KMS-11 (cell line): ENCODE measurements around the gene SYNE1.

Experiments used
- H2AFZ ChIP-seq: fragments of 200-600 bp; sonication (generic); 2 replicates; pipeline ENCODE4 v1.6.1; 2016; ENCODE audit warnings: antibody characterized with exemption, mixed run types, low read depth
- H3K27ac ChIP-seq: fragments of 200-600 bp; sonication (generic); 2 replicates; pipeline ENCODE4 v1.6.1; 2016; ENCODE audit warnings: mild to moderate bottlenecking, mixed run types
- H3K27me3 ChIP-seq: fragments of 200-600 bp; sonication (generic); 2 replicates; pipeline ENCODE4 v1.6.1; 2017; ENCODE audit warnings: mild to moderate bottlenecking, low read depth, mixed run types, moderate library complexity; ENCODE audit not compliant: insufficient read depth
- H3K36me3 ChIP-seq: fragments of 200-600 bp; sonication (generic); 2 replicates; pipeline ENCODE4 v1.6.1; 2017; ENCODE audit warnings: mild to moderate bottlenecking, mixed run types; ENCODE audit not compliant: insufficient read depth
- H3K4me1 ChIP-seq: fragments of 200-600 bp; sonication (generic); 2 replicates; pipeline ENCODE4 v1.6.1; 2016; ENCODE audit warnings: mild to moderate bottlenecking, low read depth, mixed run types; ENCODE audit not compliant: poor library complexity, severe bottlenecking
- H3K4me2 ChIP-seq: fragments of 200-600 bp; sonication (generic); 2 replicates; pipeline ENCODE4 v1.7.0; 2016; ENCODE audit warnings: mild to moderate bottlenecking, mixed run types
- H3K4me3 ChIP-seq: fragments of 200-600 bp; sonication (generic); IDR thresholded peaks from 2 replicates; pipeline ENCODE4 v1.6.1; 2017; ENCODE audit warnings: low read depth, low read length, mixed read lengths; ENCODE audit not compliant: insufficient read depth
- H3K79me2 ChIP-seq: fragments of 200-600 bp; sonication (generic); 2 replicates; pipeline ENCODE4 v1.6.1; 2016; ENCODE audit warnings: low read depth, mixed run types; ENCODE audit not compliant: insufficient read depth
- H3K9ac ChIP-seq: fragments of 200-600 bp; sonication (generic); 2 replicates; pipeline ENCODE4 v1.6.1; 2016; ENCODE audit warnings: mild to moderate bottlenecking, mixed run types
- H4K20me1 ChIP-seq: fragments of 200-600 bp; sonication (generic); 2 replicates; pipeline ENCODE4 v1.6.1; 2016; ENCODE audit warnings: mild to moderate bottlenecking, mixed run types; ENCODE audit not compliant: insufficient read depth
- CTCF ChIP-seq: fragments of 200-600 bp; sonication (generic); conservative IDR thresholded peaks from 2 replicates; pipeline ENCODE4 v1.6.1; 2017; ENCODE audit warnings: low read depth, mild to moderate bottlenecking, antibody characterized with exemption, low read length, moderate library complexity, mixed read lengths

Gene SYNE1

GRCh38 chr6:152204591-152204990, 432.6 kb downstream of the SYNE1 start:
- H3K4me3 ChIP-seq, result no peak overlapping the region
- no peaks in the 10 kb centered on the region for H4K20me1 ChIP-seq
- no peak overlapping the region for H3K4me2 ChIP-seq
- no peak overlapping the region for H2AFZ ChIP-seq
- TF ChIP-seq CTCF, result no peak
- H3K79me2 ChIP-seq, result no peaks in the 10 kb centered on the region
- H3K27me3 ChIP-seq, result no peaks in the 10 kb centered on the region
- no peaks in the 10 kb centered on the region for H3K4me1 ChIP-seq
- H3K36me3 ChIP-seq, result no peaks in the 10 kb centered on the region
- no peak overlapping the region for H3K27ac ChIP-seq
- no peak overlapping the region for H3K9ac ChIP-seq

- H3K79me2 ChIP-seq, result no peaks in the 10 kb centered on the region
- no peak overlapping the region for H2AFZ ChIP-seq
- no peak overlapping the region for H3K9ac ChIP-seq
- no peak overlapping the region for H3K4me3 ChIP-seq
- H4K20me1 ChIP-seq, result no peaks in the 10 kb centered on the region
- no peak for TF ChIP-seq CTCF
- no peaks in the 10 kb centered on the region for H3K4me1 ChIP-seq
- no peak overlapping the region for H3K4me2 ChIP-seq
- no peaks in the 10 kb centered on the region for H3K36me3 ChIP-seq
- H3K27me3 ChIP-seq, result no peaks in the 10 kb centered on the region
- H3K27ac ChIP-seq, result no peak overlapping the region
These were observed 436.0 kb downstream of the SYNE1 start for GRCh38 chr6:152201120-152201519.

- Histone ChIP-seq H3K9ac (no peak overlapping the region), H3K4me2 (no peak overlapping the region), H3K4me1 (no peaks in the 10 kb centered on the region), H2AFZ (no peak overlapping the region), H3K36me3 (no peaks in the 10 kb centered on the region), H4K20me1 (no peaks in the 10 kb centered on the region), H3K4me3 (no peak overlapping the region), H3K79me2 (no peaks in the 10 kb centered on the region), H3K27me3 (no peaks in the 10 kb centered on the region), H3K27ac (no peak overlapping the region)
- TF ChIP-seq CTCF, result no peak
These were observed 441.3 kb downstream of the SYNE1 start for GRCh38 chr6:152195896-152196295.

- Histone ChIP-seq H2AFZ (no peak overlapping the region), H4K20me1 (no peaks in the 10 kb centered on the region), H3K27me3 (no peaks in the 10 kb centered on the region), H3K9ac (no peak overlapping the region), H3K27ac (no peak overlapping the region), H3K4me1 (no peaks in the 10 kb centered on the region), H3K4me3 (no peak overlapping the region), H3K36me3 (no peaks in the 10 kb centered on the region), H3K4me2 (no peak overlapping the region), H3K79me2 (no peaks in the 10 kb centered on the region)
- no peak for TF ChIP-seq CTCF
These were observed 447.4 kb downstream of the SYNE1 start for GRCh38 chr6:152189736-152190135.

GRCh38 chr6:152188011-152188410, 449.2 kb downstream of the SYNE1 start:
- H3K4me2 ChIP-seq, result no peak overlapping the region
- H3K27me3 ChIP-seq, result no peaks in the 10 kb centered on the region
- H3K79me2 ChIP-seq, result no peaks in the 10 kb centered on the region
- H3K27ac ChIP-seq, result no peak overlapping the region
- no peak overlapping the region for H2AFZ ChIP-seq
- H3K4me1 ChIP-seq, result no peaks in the 10 kb centered on the region
- no peak overlapping the region for H3K4me3 ChIP-seq
- no peaks in the 10 kb centered on the region for H3K36me3 ChIP-seq
- H3K9ac ChIP-seq, result no peak overlapping the region
- H4K20me1 ChIP-seq, result no peaks in the 10 kb centered on the region
- no peak for TF ChIP-seq CTCF
